GM03348 (cell line): ENCODE measurements around the gene SESTD1.
A peak's percentile ranks its signal among the peaks of the same experiment; 100 is the strongest.
"Not testable (repeated sequence)": the region's sequence is repeated elsewhere in the genome, so short reads cannot be mapped to it uniquely, and the experiment has no call there.

Experiments
- DNase-seq: peaks from one replicate; pipeline ENCODE4 v3.0.0; 2012; ENCODE audit warnings: low spot score

The SESTD1 gene

GRCh38 chr2:179106676-179107428, 157.8 kb downstream of the SESTD1 start:
- DNase-seq, result peak; percentile 38

GRCh38 chr2:179106342-179106675, 158.3 kb downstream of the SESTD1 start:
- no peak for DNase-seq

DNA sequence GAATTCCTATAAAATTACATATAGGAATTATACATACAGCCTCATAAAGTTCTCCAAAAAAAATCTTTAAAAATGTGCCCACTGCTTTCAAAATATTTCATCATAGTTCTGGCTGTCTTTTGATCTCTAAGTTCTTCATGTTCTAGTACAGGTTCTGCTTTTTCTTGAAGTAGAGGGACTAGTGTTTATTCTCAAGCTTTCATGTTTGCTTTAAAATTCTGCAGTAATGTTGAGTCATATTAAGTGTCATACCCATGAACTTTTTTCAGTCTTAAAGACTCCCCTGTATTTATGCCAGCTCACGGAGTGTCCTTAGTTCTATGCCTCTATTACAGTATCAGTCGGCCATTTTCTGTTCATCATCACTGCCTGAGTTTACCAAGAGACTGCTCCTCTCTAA, 159.9 kb downstream of the SESTD1 start:
- DNase-seq, result no peak

GRCh38 chr2:179098080-179098689, 166.4 kb downstream of the SESTD1 start:
- no peak for DNase-seq

GRCh38 chr2:179097131-179097530, 167.5 kb downstream of the SESTD1 start:
- no peak for DNase-seq

DNA sequence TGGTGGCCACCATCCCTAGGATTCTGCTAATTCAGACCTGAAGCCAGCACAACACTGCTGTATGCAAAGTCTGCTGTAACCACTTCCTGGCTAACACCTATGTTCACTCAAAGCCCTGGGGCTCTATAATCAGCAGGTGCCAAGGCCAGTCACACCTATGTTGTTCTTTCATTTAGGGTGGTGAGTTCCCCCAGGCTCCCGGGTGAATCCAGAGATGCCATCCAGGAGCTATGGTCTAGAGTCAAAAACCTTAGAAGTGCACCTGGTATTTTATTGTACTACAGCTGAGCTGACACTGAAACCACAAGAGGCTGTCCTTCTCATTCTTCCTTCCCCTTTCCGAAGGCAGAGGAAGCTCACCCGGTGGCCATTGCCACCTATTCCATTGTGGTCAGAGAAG, 168.5 kb downstream of the SESTD1 start:
- no peak for DNase-seq

GRCh38 chr2:179092912-179093311, 171.7 kb downstream of the SESTD1 start:
- DNase-seq, result not testable (repeated sequence)

- no peak for DNase-seq
Observed at GRCh38 chr2:179082697-179083096, 181.9 kb downstream of the SESTD1 start.

DNA sequence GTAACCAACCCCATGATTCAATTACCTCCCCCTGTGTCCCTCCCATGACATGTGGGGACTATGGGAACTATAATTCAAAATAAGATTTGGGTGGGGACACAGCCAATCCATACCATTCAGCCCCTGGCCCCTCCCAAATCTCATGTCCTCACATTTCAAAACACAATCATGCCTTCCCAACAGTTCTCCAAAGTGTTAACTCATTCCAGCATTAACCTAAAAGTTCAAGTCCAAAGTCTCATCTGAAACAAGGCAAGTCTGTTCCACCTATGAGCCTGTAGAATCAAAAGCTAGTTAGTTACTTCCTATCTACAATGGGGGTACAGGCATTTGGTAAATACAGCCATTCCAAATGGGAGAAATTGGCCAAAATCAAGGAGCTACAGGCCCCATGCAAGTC, 182.7 kb downstream of the SESTD1 start:
- no peak for DNase-seq

GRCh38 chr2:179072527-179072926, 192.1 kb downstream of the SESTD1 start:
- DNase-seq, result no peak

DNA sequence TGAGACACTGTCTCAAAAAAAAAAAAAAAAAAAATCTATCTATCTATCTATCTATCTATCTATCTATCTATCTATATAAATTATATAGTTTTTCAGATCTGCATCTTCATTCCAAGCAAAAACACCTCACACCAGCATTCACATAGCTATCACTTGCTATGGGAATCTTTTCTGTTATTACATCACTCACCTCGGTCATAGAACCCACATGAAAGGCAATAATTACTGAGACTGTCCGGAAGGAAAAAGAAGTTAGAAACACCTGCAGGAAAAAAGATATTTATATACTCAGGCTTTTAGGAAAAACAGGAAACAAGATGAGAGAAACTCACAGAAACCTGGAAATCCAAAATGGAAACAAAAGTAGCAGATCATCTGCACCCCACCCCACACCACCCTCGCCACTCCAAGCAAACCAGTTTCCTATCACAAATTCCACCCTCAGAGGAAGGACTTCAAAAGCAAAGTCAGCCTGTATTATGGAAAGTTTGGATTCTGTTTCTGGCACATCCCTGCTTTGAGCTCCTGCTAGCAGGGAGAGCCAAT, 192.7 kb downstream of the SESTD1 start:
- DNase-seq, result no peak

GRCh38 chr2:179070895-179071294, 193.7 kb downstream of the SESTD1 start:
- no peak for DNase-seq

DNA sequence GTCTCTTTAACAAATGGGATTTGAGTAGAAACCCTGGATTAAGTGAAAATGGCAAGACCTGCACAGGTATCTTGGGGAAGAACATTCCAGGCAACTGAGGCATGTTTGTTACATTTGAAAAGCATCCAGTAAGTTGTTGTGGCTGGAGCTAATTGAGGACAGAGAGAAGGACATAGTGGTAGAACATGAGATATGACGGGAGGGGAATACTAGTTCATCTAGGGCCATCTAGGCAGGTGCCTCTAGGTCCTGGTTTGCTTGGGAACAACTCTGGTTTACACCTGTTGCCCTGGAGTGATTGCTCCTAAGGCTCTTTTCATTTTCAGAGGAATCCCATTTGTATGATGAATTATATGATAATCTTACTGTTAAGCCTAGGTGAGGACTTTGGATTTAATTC, 194.9 kb downstream of the SESTD1 start:
- no peak for DNase-seq

DNA sequence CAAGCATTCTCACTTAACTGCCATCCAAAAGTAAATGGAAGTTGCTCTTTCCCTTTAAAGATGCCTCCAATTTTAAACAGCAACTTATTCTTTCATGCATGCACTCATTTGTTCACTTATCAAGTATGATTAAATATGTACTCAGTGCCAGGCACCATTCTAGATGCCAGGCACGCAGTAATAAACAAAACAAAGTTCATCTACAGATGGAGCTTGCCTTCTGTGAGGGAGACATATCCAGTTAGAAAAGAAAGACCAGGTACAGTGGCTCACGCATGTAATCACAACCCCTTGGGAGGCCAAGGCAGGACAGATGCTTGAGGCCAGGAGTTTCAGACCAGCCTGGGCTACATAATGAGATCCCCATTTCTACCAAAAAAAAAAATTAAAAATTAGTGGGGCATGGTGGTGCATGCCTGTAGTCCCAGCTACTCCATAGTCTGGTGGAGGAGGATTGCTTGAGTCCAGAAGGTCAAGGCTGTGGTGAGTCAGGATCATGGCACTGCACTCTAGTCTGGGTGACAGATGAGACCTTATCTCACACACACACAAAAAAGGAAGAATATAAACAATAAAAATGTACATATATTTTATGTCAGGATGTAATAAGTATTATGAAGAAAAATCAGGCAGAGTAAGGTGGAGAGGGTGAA, 195.5 kb downstream of the SESTD1 start:
- DNase-seq, result no peak

GRCh38 chr2:179059026-179059700, 205.5 kb downstream of the SESTD1 start:
- no peak for DNase-seq

- DNase-seq, result no peak
Observed at GRCh38 chr2:179057737-179058136, 206.9 kb downstream of the SESTD1 start.

GRCh38 chr2:179053568-179053967, 211.1 kb downstream of the SESTD1 start:
- DNase-seq, result not testable (repeated sequence)
